Nephron (organoid): Measurements from ENCODE around the gene C7.
"Not testable (repeated sequence)": the region's sequence is repeated elsewhere in the genome, so short reads cannot be mapped to it uniquely, and the experiment has no call there.

Experiments
- H3K27ac Mint-ChIP-seq, 3 experiments: 2 replicates each; pipeline ENCODE4 v1.8.0; 2020; ENCODE audit warnings: mixed read lengths in 3 of 3, mild to moderate bottlenecking in 2 of 3, moderate library complexity in 1 of 3
- H3K27me3 Mint-ChIP-seq: 2 replicates; pipeline ENCODE4 v1.8.0; 2021; ENCODE audit warnings: low read depth, mild to moderate bottlenecking, moderate library complexity, mixed read lengths
- H3K36me3 Mint-ChIP-seq: 2 replicates; pipeline ENCODE4 v1.8.0; 2020; ENCODE audit warnings: low read depth, mixed read lengths
- H3K4me1 Mint-ChIP-seq: 2 replicates; pipeline ENCODE4 v1.8.0; 2020; ENCODE audit warnings: mixed read lengths
- H3K4me3 Mint-ChIP-seq, 3 experiments: 2 replicates each; pipeline ENCODE4 v1.8.0; 2020; ENCODE audit warnings: mild to moderate bottlenecking in 3 of 3, mixed read lengths in 3 of 3, moderate library complexity in 2 of 3
- H3K9me3 Mint-ChIP-seq: 2 replicates; pipeline ENCODE4 v1.8.0; 2020; ENCODE audit warnings: mixed read lengths
- CTCF ChIP-seq, 3 experiments: fragments of 200-600 bp; sonication (generic); IDR thresholded peaks; one replicate each; pipeline ENCODE4 v1.5.0; 2021; ENCODE audit warnings: antibody characterized with exemption in 3 of 3; ENCODE audit not compliant: unreplicated experiment in 3 of 3

Gene C7

DNA sequence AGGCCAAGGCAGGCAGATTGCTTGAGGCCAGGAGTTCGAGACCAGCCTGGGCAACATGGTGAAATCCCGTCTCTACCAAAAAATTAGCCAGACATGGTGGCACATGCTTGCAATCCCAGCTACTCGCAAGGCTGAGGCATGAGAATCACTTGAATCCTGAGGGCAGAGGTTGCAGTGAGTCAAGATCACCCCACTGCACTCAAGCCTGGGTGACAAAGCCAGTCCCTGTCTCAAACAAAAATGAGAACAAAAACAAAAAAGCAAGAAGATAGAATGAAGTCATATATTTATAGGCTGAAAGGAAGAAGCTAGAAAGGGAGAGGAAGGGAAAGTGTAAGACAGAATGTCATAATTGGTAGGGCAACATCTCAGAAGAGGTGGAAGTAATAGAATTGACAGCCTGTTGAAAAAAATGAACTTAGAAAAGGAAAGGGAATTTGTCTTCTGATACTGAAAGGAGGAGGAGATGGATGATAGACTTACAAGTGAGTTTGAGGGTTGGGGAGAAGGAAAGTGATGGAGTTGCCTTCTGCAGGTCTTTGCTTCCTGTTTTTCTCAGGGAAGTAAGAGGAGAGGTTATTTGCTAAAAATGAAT is 35.9 kb upstream of the C7 start:
- Mint-ChIP-seq H3K27ac (no peak overlapping the region), H3K4me3 (no peak overlapping the region), H3K9me3 (no peaks in the 10 kb centered on the region), H3K27me3 (peaks cover 4% of the 10 kb centered on the region), H3K4me1 (no peaks in the 10 kb centered on the region), H3K36me3 (no peaks in the 10 kb centered on the region)
- TF ChIP-seq CTCF (IDR thresholded peaks at IDR 0.05; ENCODE audit: unreplicated experiment in 3 of 3), result no peak

DNA sequence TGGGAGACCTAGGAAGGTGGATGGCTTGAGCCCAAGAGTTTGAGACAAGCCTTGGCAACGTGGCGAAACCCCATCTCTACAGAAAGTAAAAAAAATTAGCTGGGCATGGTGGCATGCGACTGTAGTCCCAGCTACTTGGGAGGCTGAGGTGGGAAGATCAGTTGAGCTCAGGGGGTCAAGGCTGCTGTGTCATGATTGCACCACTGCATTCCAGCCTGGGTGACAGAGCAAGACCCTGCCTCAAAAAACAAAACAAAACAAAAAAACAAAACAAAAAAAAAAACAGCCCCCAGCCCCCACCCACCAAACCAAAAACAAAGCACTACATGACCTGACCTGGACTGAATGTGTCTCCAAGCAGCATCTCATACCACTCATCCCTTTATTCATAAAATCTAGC is 33.3 kb upstream of the C7 start:
- Mint-ChIP-seq H3K27me3 (peaks cover 4% of the 10 kb centered on the region), H3K27ac (no peak overlapping the region)
- TF ChIP-seq CTCF (IDR thresholded peaks at IDR 0.05; ENCODE audit: unreplicated experiment in 3 of 3), result no peak

DNA sequence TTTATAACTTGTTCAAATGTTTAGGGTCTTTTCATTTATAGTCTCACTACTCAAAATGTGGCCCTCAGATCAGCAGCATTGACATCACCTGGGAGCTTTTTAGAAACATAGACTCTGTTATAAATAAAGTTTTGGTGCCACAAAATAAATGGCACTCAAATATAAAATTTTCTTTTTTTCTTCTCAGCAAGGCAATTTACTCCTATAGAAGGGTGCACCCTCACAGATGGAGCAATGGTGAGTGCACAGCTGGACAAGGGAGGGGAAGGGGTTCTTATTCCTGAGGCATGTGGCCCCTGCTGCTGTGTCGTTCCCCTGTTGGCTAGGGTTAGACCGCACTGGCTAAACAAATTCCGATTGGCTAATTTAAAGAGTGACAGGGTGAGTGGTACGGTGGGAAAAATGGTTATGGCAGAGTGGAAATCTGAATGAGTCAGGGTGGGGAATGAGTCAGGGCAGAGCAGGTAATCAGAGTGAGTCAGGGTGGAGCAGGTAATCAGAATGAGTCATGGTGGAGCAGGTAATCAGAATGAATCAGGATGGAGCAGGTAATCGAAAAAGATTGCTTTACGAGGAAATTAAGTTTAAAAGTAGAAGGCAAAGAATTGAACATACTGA is 31.8 kb upstream of the C7 start:
- Mint-ChIP-seq H3K4me3 (no peak overlapping the region), H3K27ac (no peak overlapping the region), H3K36me3 (no peaks in the 10 kb centered on the region), H3K4me1 (no peaks in the 10 kb centered on the region), H3K27me3 (peaks cover 7% of the 10 kb centered on the region), H3K9me3 (peaks cover 6% of the 10 kb centered on the region)
- no peak for TF ChIP-seq CTCF (IDR thresholded peaks at IDR 0.05; ENCODE audit: unreplicated experiment in 3 of 3)

More for the DNA sequence above, 33.3 kb upstream of the C7 start:
- H3K9me3 Mint-ChIP-seq, result no peaks in the 10 kb centered on the region
- no peak overlapping the region for H3K4me3 Mint-ChIP-seq
- H3K4me1 Mint-ChIP-seq, result no peaks in the 10 kb centered on the region
- no peaks in the 10 kb centered on the region for H3K36me3 Mint-ChIP-seq

DNA sequence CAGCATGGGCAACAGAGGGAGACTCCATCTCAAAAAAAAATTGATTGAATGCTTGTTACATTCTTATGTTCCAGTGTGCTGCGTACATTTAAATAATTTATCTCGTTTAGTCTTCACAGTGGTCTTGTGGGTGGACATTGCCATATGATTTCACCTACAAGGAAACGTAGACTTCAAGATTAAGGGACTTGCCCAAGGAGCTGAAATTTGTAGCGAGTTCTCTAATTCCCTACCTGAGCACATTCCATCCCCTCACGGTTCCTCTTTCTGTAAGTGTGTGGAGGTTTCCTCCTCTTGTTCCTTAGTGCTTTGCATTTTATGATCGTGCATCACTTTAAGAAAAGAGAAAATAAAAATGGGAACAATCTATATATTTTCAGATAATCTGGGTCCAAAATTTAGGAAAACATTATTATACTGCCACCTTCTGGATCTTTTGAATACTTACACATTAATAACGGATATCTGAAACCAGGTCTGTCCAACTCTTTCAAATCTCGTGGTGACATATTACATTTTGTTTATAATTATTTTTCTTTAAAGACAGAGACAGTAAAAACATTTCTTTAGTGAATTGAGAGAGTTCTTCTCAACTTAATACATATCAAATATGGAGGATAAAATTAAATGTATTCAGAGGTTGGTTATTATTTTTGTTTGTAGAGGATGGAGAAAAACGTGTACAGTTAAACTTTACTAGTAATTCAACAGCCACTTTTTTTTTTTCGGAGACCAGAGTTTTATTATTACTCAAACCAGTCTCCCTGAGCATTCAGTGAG is 29.9 kb upstream of the C7 start:
- Mint-ChIP-seq H3K27ac (no peak overlapping the region), H3K27me3 (peaks cover 7% of the 10 kb centered on the region), H3K36me3 (no peaks in the 10 kb centered on the region), H3K4me1 (no peaks in the 10 kb centered on the region), H3K4me3 (no peak overlapping the region), H3K9me3 (peaks cover 6% of the 10 kb centered on the region)
- TF ChIP-seq CTCF (IDR thresholded peaks at IDR 0.05; ENCODE audit: unreplicated experiment in 3 of 3), result peak; percentile 50 to 67 (median 56)

DNA sequence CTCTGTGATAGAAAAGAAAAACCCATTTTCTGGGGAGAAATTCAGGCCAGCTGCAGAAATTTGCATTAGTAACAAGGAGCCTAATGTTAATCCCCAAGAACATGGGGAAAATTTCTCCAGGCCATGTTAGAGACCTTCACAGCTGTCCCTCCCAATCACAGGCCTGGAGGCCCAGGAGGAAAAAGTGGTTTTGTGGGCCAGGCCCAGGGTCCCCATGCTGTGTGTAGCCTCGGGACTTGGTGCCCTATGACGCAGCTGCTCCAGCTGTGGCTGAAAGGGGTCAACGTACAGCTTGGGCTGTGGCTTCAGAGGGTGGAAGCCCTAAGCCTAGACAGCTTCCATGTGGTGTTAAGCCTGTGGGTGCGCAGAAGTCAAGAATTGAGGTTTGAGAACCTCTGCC is 27.0 kb upstream of the C7 start:
- no peak overlapping the region for H3K27ac Mint-ChIP-seq
- peaks cover 6% of the 10 kb centered on the region for H3K9me3 Mint-ChIP-seq
- peaks cover 7% of the 10 kb centered on the region for H3K27me3 Mint-ChIP-seq
- H3K36me3 Mint-ChIP-seq, result no peaks in the 10 kb centered on the region
- no peak overlapping the region for H3K4me3 Mint-ChIP-seq
- no peak for TF ChIP-seq CTCF (IDR thresholded peaks at IDR 0.05; ENCODE audit: unreplicated experiment in 3 of 3)
- H3K4me1 Mint-ChIP-seq, result no peaks in the 10 kb centered on the region

GRCh38 chr5:40883051-40883450 is 26.2 kb upstream of the C7 start:
- not testable (repeated sequence) for H3K27me3 Mint-ChIP-seq, H3K36me3 Mint-ChIP-seq, H3K4me3 Mint-ChIP-seq, H3K9me3 Mint-ChIP-seq, H3K27ac Mint-ChIP-seq, H3K4me1 Mint-ChIP-seq

DNA sequence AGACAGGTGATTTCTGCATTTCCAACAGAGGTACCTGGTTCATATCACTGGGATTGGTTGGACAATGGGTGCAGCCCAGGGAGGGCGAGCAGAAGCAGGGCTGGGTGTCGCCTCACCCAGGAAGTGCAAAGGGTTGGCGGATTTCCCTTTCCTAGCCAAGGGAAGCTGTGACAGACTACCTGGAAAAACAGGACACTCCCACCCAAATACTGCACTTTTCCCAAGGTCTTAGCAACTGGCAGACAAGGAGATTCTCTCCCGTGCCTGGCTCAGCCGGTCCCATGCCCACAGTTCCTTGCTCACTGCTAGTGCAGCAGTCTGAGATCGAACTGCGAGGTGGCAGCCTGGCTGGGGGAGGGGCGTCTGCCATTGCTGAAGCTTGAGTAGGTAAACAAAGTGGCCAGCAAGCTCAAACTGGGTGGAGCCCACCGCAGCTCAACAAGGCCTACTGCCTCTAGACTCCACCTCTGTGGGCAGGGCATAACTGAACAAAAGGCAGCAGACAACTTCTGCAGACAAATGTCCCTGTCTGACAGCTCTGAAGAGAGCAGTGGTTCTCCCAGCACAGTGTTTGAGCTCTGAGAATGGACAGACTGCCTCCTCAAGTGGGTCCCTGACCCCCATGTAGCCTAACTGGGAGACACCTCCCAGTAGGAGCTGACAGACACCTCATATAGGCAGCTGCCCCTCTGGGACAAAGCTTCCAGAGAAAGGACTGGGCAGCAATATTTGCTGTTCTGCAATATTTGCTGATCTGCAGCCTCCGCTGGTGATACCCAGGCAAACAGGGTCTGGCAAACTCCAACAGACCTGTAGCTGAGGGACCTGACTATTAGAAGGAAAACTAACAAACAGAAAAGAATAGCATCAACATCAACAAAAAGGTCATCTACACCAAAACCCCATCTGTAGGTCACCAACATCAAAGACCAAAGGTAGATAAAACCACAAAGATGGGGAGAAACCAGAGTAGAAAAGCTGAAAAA is 13.6 kb upstream of the C7 start:
- not testable (repeated sequence) for H3K36me3 Mint-ChIP-seq, H3K4me1 Mint-ChIP-seq, H3K27ac Mint-ChIP-seq, H3K4me3 Mint-ChIP-seq, H3K27me3 Mint-ChIP-seq
- H3K9me3 Mint-ChIP-seq, result peaks cover 15% of the 10 kb centered on the region
